GM12892 (cell line): ENCODE results near the gene ATP8B1.

ENCODE experiments used
- DNase-seq: peaks from one replicate; pipeline ENCODE4 v3.0.0; 2011; ENCODE audit not compliant: insufficient read length
- FAIRE-seq: peaks from 2 replicates; lab custom pipeline; 2011; peaks lifted over from hg19 to GRCh38; lab: Jason Lieb, UNC
- POLR2A ChIP-seq: IDR thresholded peaks from 2 replicates; pipeline ENCODE4 v1.6.1; 2011; ENCODE audit warnings: low read depth, low read length, control low read depth
- POLR2AphosphoS5 ChIP-seq: IDR thresholded peaks from 2 replicates; pipeline ENCODE4 v1.6.1; 2011; ENCODE audit warnings: low read depth, low read length, control low read depth
- TAF1 ChIP-seq: IDR thresholded peaks from 2 replicates; pipeline ENCODE4 v1.6.1; 2011; ENCODE audit warnings: low read depth, mild to moderate bottlenecking, control low read depth, low read length, borderline replicate concordance

ATP8B1 gene

GRCh38 chr18:57697426-57697825, 105.7 kb downstream of the ATP8B1 start:
- no peak for DNase-seq
- no peak for FAIRE-seq
- no peak for TF ChIP-seq POLR2AphosphoS5
- no peak for TF ChIP-seq TAF1
- TF ChIP-seq POLR2A, result no peak

GRCh38 chr18:57696271-57696670, 106.8 kb downstream of the ATP8B1 start:
- FAIRE-seq, result no peak
- no peak for DNase-seq
- no peak for TF ChIP-seq POLR2AphosphoS5
- TF ChIP-seq POLR2A, result no peak
- TF ChIP-seq TAF1, result no peak

GRCh38 chr18:57691363-57691762, 111.8 kb downstream of the ATP8B1 start:
- no peak for FAIRE-seq
- no peak for DNase-seq
- TF ChIP-seq POLR2A (no peak), POLR2AphosphoS5 (no peak)

GRCh38 chr18:57687970-57688369, 115.1 kb downstream of the ATP8B1 start:
- DNase-seq (no peak), FAIRE-seq (no peak)
- TF ChIP-seq POLR2A (no peak), POLR2AphosphoS5 (no peak), TAF1 (no peak)

GRCh38 chr18:57683470-57683869, 119.6 kb downstream of the ATP8B1 start:
- no peak for DNase-seq
- no peak for FAIRE-seq
- TF ChIP-seq POLR2A, result no peak
- no peak for TF ChIP-seq TAF1
- TF ChIP-seq POLR2AphosphoS5, result no peak

GRCh38 chr18:57677262-57678211, 125.6 kb downstream of the ATP8B1 start:
- FAIRE-seq, result no peak
- DNase-seq, result no peak

GRCh38 chr18:57674891-57675290, 128.2 kb downstream of the ATP8B1 start:
- no peak for FAIRE-seq
- TF ChIP-seq POLR2A, result no peak
- TF ChIP-seq POLR2AphosphoS5, result no peak
- no peak for TF ChIP-seq TAF1
- no peak for DNase-seq

More at GRCh38 chr18:57677262-57678211, 125.6 kb downstream of the ATP8B1 start:
- no peak for TF ChIP-seq POLR2AphosphoS5

GRCh38 chr18:57670046-57670445, 133.1 kb downstream of the ATP8B1 start:
- TF ChIP-seq POLR2A (no peak), TAF1 (no peak), POLR2AphosphoS5 (no peak)
- no peak for FAIRE-seq
- DNase-seq, result no peak

GRCh38 chr18:57668021-57668420, 135.1 kb downstream of the ATP8B1 start:
- no peak for TF ChIP-seq POLR2AphosphoS5
- no peak for TF ChIP-seq POLR2A
- no peak for TF ChIP-seq TAF1
- no peak for DNase-seq
- FAIRE-seq, result peak; percentile 38

GRCh38 chr18:57666818-57667497, 136.2 kb downstream of the ATP8B1 start:
- DNase-seq, result no peak
- FAIRE-seq, result no peak
- TF ChIP-seq TAF1 (no peak), POLR2A (no peak), POLR2AphosphoS5 (no peak)

- no peak for FAIRE-seq
- no peak for TF ChIP-seq POLR2A
- no peak for TF ChIP-seq TAF1
- no peak for TF ChIP-seq POLR2AphosphoS5
- DNase-seq, result no peak
These were observed 138.4 kb downstream of the ATP8B1 start for GRCh38 chr18:57664568-57665165.

- DNase-seq, result no peak
- FAIRE-seq, result no peak
- TF ChIP-seq POLR2AphosphoS5 (no peak), TAF1 (no peak), POLR2A (no peak)
These were observed 142.2 kb downstream of the ATP8B1 start for GRCh38 chr18:57660961-57661360.
